HG03139 (cell line): Measurements from ENCODE around the gene NEGR1.

ENCODE experiments used
- ATAC-seq: cut with Tn5 transposase; IDR thresholded peaks from one replicate; pipeline ENCODE4 v1.9.1; 2021; ENCODE audit not compliant: unreplicated experiment

The NEGR1 gene

GRCh38 chr1:71413441-71414175 lies 868.7 kb downstream of the NEGR1 start:
- no peak for ATAC-seq

- no peak for ATAC-seq
These were observed 882.3 kb downstream of the NEGR1 start for GRCh38 chr1:71400050-71400449.

- no peak for ATAC-seq
These were observed 882.7 kb downstream of the NEGR1 start for GRCh38 chr1:71399594-71399993.

- ATAC-seq: no peak
These were observed 889.0 kb downstream of the NEGR1 start for GRCh38 chr1:71393301-71393700.

- ATAC-seq: no peak
These were observed 891.8 kb downstream of the NEGR1 start for GRCh38 chr1:71390518-71390917.

- no peak for ATAC-seq
These were observed 904.5 kb downstream of the NEGR1 start for GRCh38 chr1:71377886-71378285.

- ATAC-seq: no peak
These were observed 909.8 kb downstream of the NEGR1 start for GRCh38 chr1:71372496-71372895.

- no peak for ATAC-seq
These were observed 910.8 kb downstream of the NEGR1 start for GRCh38 chr1:71371581-71371980.

GRCh38 chr1:71364236-71364635 lies 918.1 kb downstream of the NEGR1 start:
- no peak for ATAC-seq

- no peak for ATAC-seq
These were observed 919.6 kb downstream of the NEGR1 start for GRCh38 chr1:71362691-71363090.

GRCh38 chr1:71362076-71362475 lies 920.3 kb downstream of the NEGR1 start:
- no peak for ATAC-seq

- no peak for ATAC-seq
These were observed 924.6 kb downstream of the NEGR1 start for GRCh38 chr1:71357708-71358107.

- ATAC-seq: no peak
These were observed 930.9 kb downstream of the NEGR1 start for GRCh38 chr1:71351438-71351837.

- no peak for ATAC-seq
These were observed 931.5 kb downstream of the NEGR1 start for GRCh38 chr1:71350805-71351204.

- no peak for ATAC-seq
These were observed 932.0 kb downstream of the NEGR1 start for GRCh38 chr1:71350330-71350729.
